Activated naive CD4-positive, alpha-beta T cell treated with anti-CD3 and anti-CD28 coated beads, Interleukin-2, amount 50 U/mL, for 72 hours (primary cell): ENCODE data around the gene DMRT2. TPM values are rescaled to one million over a fixed set of nuclear protein-coding genes. Genes with fewer than 3 reads are reported as not detected.

Source experiments
- ATAC-seq, 2 donors: fragments of 150-1000 bp; cut with Tn5 transposase; 2 replicates each; pipeline ENCODE4 v1.10.0; 2021; ENCODE audit warnings: mild to moderate bottlenecking in 2 of 2, moderate library complexity in 2 of 2
- DNase-seq, 2 donors: peaks; one replicate each; pipeline ENCODE4 v3.0.0; 2021 to 2022; ENCODE audit warnings: low spot score in 2 of 2
- H3K27ac Mint-ChIP-seq, 2 donors: one replicate each; pipeline ENCODE4 v1.8.0; 2022; ENCODE audit warnings: mild to moderate bottlenecking in 2 of 2, mixed read lengths in 2 of 2
- H3K36me3 Mint-ChIP-seq, 2 donors: one replicate each; pipeline ENCODE4 v1.8.0; 2022; ENCODE audit warnings: mixed read lengths in 2 of 2
- H3K9me3 Mint-ChIP-seq, 2 donors: one replicate each; pipeline ENCODE4 v1.8.0; 2022; ENCODE audit warnings: mixed read lengths in 2 of 2
- total RNA-seq, 2 donors: library from RNA; stranded (reverse); gene quantifications; one replicate each; pipeline ENCODE4 v1.2.3, GENCODE V29; 2022

Gene DMRT2
- total RNA-seq, 2 donors from 2014 or later, result not detected

DNA sequence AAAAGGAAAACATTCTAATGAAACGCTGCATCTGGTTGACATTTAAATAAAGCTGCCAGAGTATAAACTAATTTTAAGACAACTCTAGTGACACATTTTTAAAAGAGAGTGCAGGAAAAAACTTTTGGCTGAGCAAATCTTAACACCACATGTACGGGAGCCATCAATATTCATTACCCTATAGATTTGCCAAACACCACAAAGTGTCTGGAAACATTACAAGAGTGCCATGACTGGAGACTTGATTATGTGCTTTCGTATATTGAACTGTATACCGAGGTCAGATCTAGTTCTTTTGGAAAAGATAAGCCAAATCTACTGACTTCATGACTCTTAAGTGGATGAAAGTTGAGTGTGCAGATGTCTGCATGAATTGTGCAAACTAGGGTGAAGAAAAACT lies 10.6 kb upstream of the DMRT2 start:
- Mint-ChIP-seq H3K36me3 (peaks cover 11 to 17% of the 10 kb centered on the region in 2 donors), H3K27ac (no peak overlapping the region), H3K9me3 (no peaks in the 10 kb centered on the region)
- ATAC-seq (no peak), DNase-seq (no peak)

- no peak overlapping the region for H3K27ac Mint-ChIP-seq
- peak in 1 of 2 donors; percentile 77 for ATAC-seq
- no peaks in the 10 kb centered on the region for H3K9me3 Mint-ChIP-seq
- peaks cover 22 to 29% of the 10 kb centered on the region in 2 donors for H3K36me3 Mint-ChIP-seq
- peak in 1 of 2 donors; percentile 69 for DNase-seq
Measured at GRCh38 chr9:1042466-1042865, 7.7 kb upstream of the DMRT2 start.

GRCh38 chr9:1044643-1045042 lies 5.5 kb upstream of the DMRT2 start:
- H3K27ac Mint-ChIP-seq, result no peak overlapping the region
- DNase-seq (no peak), ATAC-seq (no peak)
- H3K9me3 Mint-ChIP-seq, result no peaks in the 10 kb centered on the region
- H3K36me3 Mint-ChIP-seq, result peaks cover 44 to 49% of the 10 kb centered on the region in 2 donors

DNA sequence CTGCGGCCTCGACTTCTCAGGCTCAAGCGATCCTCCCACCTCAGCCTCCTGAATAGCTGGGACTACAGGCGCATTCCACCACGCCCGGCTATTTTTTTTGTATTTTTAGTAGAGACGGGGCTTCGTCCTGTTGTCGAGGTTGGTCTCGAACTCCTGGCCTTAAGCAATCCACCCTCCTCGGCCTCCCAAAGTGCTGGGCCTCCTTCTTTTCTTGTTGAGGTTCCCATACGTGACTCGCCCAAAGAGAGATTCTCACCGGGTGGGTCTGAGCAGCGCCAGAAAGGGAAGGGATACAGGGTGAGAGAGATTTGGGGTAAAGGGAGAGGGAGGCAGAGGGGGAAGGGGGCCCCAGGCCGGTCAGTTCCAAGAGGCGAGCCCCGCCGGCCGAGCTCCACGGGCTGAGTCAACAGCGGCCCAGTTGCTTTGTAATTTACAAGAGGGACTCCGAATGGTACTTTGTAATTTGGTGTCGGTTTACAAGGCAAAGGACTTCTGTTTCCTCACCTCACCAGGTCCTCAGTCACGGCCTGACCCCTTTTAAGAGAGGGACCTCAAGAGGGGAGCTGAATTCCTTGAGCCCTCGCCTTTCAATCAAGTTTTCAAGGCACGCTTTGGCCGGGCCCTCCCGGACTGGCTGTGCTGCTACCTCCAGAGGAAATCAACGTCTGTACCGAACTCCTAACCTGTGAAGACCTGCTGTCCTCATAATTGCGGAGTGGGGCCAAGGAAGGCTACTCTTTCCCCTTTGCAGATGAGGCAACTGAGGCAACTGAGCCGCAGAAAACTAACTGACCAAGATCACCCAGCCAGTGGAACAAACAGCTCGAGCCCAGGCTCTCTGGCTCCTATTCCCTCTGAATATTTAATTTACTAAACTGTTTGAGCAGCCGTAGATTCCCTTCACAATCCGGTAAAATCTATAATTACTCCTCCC lies 3.3 kb upstream of the DMRT2 start:
- no peaks in the 10 kb centered on the region for H3K9me3 Mint-ChIP-seq
- H3K27ac Mint-ChIP-seq, result peak overlapping the region in 1 of 2 donors; percentile 68
- no peak for ATAC-seq
- DNase-seq, result peak in 1 of 2 donors; percentile 9
- H3K36me3 Mint-ChIP-seq, result peaks cover 49 to 50% of the 10 kb centered on the region in 2 donors

DNA sequence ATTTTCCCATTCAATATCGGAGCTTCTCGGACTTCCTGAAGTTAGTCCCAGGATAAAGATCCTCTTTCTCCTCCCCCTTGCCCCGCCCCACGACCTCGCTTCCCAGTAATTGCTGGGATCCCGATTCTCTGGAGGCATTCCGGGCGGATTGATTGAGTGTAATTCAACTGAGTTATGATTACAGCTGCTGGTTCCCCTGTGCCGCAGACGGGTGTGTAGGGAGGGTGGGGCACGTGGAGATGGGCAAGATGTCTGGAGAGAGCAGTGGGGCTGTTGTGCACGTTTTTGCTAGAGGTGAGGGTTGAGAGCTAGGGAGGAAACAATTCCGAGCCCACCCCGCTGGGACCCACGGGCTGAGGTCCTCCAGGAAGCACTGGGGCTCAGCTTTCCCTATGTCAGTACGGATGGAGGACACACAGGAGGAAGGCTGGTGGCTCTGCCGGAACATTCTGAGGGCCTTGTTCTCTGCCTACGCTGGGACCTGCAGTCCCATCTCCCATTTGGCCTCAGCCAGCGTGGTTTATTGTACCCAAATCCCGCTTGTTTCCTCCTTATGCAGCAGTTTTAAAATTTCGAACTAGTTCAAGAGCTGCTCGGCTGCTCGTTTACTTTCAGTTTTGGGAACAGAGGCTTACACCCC lies 2.4 kb upstream of the DMRT2 start:
- H3K36me3 Mint-ChIP-seq, result peaks cover 49 to 53% of the 10 kb centered on the region in 2 donors
- DNase-seq (peak in 1 of 2 donors; percentile 29), ATAC-seq (peak in 1 of 2 donors; percentile 14)
- H3K9me3 Mint-ChIP-seq, result no peaks in the 10 kb centered on the region
- peak overlapping the region in 1 of 2 donors; percentile 68 for H3K27ac Mint-ChIP-seq

- H3K36me3 Mint-ChIP-seq, result peaks cover 49 to 56% of the 10 kb centered on the region in 2 donors
- no peaks in the 10 kb centered on the region for H3K9me3 Mint-ChIP-seq
- H3K27ac Mint-ChIP-seq, result no peak overlapping the region
- ATAC-seq, result no peak
- DNase-seq, result peak in 1 of 2 donors; percentile 8
Measured at GRCh38 chr9:1048231-1048619, 1.9 kb upstream of the DMRT2 start.

DNA sequence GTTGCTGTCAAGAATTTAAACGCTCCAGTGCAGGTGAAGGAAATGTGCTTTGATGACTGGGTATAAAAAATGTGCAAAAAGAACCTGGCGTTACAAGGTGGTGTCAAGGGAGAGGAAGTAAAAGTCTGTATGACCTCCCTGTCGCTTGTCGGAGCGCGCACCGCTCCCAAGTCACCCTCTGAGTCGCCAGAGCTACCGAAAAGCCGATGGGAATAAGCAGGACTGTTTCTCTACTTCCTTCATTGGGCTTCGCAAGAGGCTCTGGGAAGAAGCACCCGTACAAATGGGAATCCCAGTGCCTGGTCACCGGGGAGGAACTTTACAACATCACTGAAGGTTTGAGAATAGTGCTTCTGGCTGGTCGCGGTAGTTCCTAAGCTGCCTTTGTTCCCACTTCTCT lies 1.3 kb upstream of the DMRT2 start:
- Mint-ChIP-seq H3K9me3 (no peaks in the 10 kb centered on the region), H3K27ac (peak overlapping the region in 1 of 2 donors; percentile 81), H3K36me3 (peaks cover 46 to 54% of the 10 kb centered on the region in 2 donors)
- no peak for ATAC-seq
- peak in 1 of 2 donors; percentile 22 for DNase-seq

DNA sequence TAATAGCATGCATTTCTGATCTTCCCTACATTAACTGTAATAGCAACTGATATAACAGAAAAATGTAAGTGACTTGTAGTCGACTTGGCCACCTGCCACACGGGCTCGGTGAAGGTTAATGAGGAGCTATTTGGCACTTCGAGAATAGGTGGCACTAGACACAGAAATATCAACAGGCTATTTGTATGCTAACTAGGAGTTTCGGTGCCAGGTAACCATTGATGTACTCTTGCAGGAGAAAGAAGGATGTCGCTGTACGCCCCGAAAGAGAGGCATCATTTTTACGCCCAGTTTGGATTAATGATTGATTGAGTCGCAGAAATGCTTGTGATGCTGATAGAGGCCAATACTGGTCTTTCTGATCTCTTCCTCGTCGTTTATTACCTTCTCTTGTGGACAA lies 516 bp upstream of the DMRT2 start:
- H3K27ac Mint-ChIP-seq, result peak overlapping the region in 1 of 2 donors; percentile 69
- H3K36me3 Mint-ChIP-seq, result peaks cover 38 to 52% of the 10 kb centered on the region in 2 donors
- ATAC-seq, result no peak
- no peaks in the 10 kb centered on the region for H3K9me3 Mint-ChIP-seq
- peak in 1 of 2 donors; percentile 10 for DNase-seq

DNA sequence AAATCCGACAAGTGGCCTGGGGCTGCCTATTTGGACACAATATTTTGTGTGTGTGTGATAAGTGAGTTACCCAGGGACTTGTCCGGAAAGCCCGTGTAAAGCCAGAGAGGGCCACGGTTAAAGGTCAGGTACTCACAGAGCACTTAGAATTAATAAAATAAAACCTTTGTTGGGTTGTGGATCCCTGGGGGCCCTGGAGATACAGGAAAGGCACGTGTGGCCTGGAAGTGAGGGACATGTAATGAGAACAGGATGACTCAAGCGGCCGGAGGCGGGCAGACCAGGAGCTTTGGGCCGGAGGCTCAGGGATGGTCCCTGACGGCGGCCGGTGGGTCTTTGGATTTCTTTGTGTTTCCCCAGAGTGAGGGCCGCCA lies 1.0 kb downstream of the DMRT2 start:
- ATAC-seq, result no peak
- no peak overlapping the region for H3K27ac Mint-ChIP-seq
- H3K9me3 Mint-ChIP-seq, result no peaks in the 10 kb centered on the region
- no peak for DNase-seq
- peaks cover 32 to 46% of the 10 kb centered on the region in 2 donors for H3K36me3 Mint-ChIP-seq

GRCh38 chr9:1051584-1052275 lies 1.6 kb downstream of the DMRT2 start:
- DNase-seq (peak in 1 of 2 donors; percentile 53), ATAC-seq (peak in 1 of 2 donors; percentile 48)
- Mint-ChIP-seq H3K9me3 (no peaks in the 10 kb centered on the region), H3K36me3 (peaks cover 32 to 46% of the 10 kb centered on the region in 2 donors), H3K27ac (no peak overlapping the region)

DNA sequence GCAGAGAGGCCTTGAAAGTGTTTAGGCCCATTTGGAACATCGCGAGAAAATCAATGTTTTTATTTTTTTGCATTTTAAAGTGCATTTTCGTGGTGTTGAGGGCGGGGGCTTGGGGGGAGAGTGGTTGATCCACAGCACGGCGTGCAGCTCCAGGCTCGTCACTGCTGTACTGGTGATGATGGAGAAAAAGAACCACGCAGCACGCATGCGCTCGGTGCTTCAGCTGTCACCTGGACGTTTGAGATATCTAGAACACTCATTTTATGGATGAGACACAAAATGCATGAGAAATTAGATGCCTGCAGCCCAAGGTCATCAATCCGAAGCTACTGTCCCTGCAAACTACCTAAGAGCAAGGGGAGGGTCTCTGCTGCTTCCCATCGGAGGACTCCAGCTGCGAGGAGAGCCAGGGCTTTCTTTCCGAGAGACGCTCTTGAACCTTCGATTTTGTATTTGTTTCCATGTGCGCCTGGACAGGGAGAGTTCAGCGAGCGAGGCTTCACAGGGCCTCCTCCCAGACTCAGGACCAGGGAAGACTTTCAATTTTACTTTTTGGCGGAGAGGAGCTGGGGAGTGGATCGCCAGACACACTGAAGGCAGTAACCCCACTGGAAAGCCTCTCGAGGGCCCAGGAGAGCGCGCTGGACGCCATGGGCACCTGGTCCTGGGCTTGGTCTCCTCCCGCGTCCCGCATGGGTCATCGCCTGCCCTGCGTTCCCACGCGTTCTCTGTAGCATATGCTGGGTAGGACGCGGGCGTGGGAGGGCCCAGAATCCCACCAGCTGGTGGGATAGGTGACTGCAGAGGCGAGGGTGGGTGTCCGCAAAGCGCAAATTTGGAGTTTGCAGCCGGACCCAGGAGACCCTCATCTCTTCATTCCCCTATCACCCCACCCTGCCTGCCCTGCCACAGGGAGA lies 2.5 kb downstream of the DMRT2 start:
- no peak overlapping the region for H3K27ac Mint-ChIP-seq
- peaks cover 25 to 38% of the 10 kb centered on the region in 2 donors for H3K36me3 Mint-ChIP-seq
- DNase-seq, result no peak
- no peak for ATAC-seq
- H3K9me3 Mint-ChIP-seq, result no peaks in the 10 kb centered on the region

GRCh38 chr9:1053282-1053621 lies 3.1 kb downstream of the DMRT2 start:
- DNase-seq (no peak), ATAC-seq (no peak)
- Mint-ChIP-seq H3K36me3 (peaks cover 19 to 32% of the 10 kb centered on the region in 2 donors), H3K9me3 (no peaks in the 10 kb centered on the region), H3K27ac (no peak overlapping the region)

DNA sequence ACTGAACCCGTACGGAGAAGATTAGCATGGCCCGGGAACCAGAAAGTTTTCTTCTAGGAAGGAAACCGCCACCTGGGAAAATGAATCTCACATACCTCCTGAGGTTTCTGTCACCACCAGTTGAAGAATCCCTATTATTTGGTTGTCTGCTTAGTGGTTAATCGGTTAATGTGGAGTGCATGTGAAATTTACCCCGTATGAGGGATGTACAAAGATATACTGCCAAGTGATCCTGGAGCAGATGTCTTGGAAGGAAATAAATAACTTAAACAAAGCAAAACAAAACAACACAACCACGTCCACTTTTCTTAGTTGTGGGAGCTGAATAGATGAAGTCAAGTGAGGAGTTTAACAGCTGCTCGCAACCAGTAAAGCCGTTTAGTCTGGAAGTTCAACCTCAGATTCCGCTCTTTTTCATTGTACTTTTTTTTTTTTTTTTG lies 3.8 kb downstream of the DMRT2 start:
- H3K9me3 Mint-ChIP-seq, result no peaks in the 10 kb centered on the region
- H3K27ac Mint-ChIP-seq, result no peak overlapping the region
- peaks cover 11 to 24% of the 10 kb centered on the region in 2 donors for H3K36me3 Mint-ChIP-seq
- ATAC-seq, result no peak
- no peak for DNase-seq

DNA sequence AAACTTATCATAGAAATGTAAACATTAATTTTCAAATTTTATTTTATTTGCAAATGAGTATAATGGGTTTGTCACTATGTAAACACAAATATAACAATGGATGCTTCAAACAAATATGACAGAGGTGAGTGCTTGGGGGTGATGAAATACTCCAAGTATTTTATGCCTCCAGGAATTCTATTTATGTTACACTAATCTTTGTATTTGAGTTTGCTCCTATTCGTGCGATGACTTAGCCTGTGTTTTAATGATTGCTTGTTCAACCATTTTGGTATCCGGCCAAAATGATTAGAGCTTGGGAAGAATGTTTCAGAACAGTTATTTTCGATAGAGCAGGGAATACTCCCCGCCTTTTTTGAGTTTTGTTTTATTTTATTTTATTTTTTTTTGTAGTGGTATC lies 5.0 kb downstream of the DMRT2 start:
- ATAC-seq, result no peak
- DNase-seq, result no peak
- Mint-ChIP-seq H3K36me3 (peaks cover 0 to 14% of the 10 kb centered on the region in 2 donors), H3K27ac (no peak overlapping the region), H3K9me3 (no peaks in the 10 kb centered on the region)

GRCh38 chr9:1057910-1058309 lies 7.8 kb downstream of the DMRT2 start:
- ATAC-seq, result no peak
- no peak overlapping the region for H3K27ac Mint-ChIP-seq
- H3K36me3 Mint-ChIP-seq, result peaks cover 0 to 7% of the 10 kb centered on the region in 2 donors
- H3K9me3 Mint-ChIP-seq, result no peaks in the 10 kb centered on the region
- DNase-seq, result no peak
